HS-5 (cell line): Measurements from ENCODE around the gene SLC9A9.
A peak's percentile ranks its signal among the peaks of the same experiment; 100 is the strongest.

Source experiments
- DNase-seq: peaks from one replicate; pipeline ENCODE4 v3.0.0-alpha.2; 2012; ENCODE audit warnings: low read depth

The SLC9A9 gene

GRCh38 chr3:143245692-143246091 is 602.6 kb downstream of the SLC9A9 start:
- no peak for DNase-seq

GRCh38 chr3:143244516-143245063 is 603.7 kb downstream of the SLC9A9 start:
- no peak for DNase-seq

GRCh38 chr3:143243686-143244085 is 604.6 kb downstream of the SLC9A9 start:
- no peak for DNase-seq

- DNase-seq, result no peak
Observed at GRCh38 chr3:143242691-143243090, 605.6 kb downstream of the SLC9A9 start.

GRCh38 chr3:143242101-143242500 is 606.2 kb downstream of the SLC9A9 start:
- DNase-seq, result no peak

- no peak for DNase-seq
Observed at GRCh38 chr3:143241481-143241951, 606.8 kb downstream of the SLC9A9 start.

GRCh38 chr3:143240886-143241285 is 607.4 kb downstream of the SLC9A9 start:
- DNase-seq, result no peak

- DNase-seq, result peak; percentile 29
Observed at GRCh38 chr3:143239031-143239430, 609.2 kb downstream of the SLC9A9 start.

- no peak for DNase-seq
Observed at GRCh38 chr3:143237077-143237627, 611.1 kb downstream of the SLC9A9 start.

- DNase-seq, result no peak
Observed at GRCh38 chr3:143236226-143236964, 611.9 kb downstream of the SLC9A9 start.

- no peak for DNase-seq
Observed at GRCh38 chr3:143235614-143236204, 612.6 kb downstream of the SLC9A9 start.

- DNase-seq, result no peak
Observed at GRCh38 chr3:143234526-143234925, 613.7 kb downstream of the SLC9A9 start.

GRCh38 chr3:143232981-143233380 is 615.3 kb downstream of the SLC9A9 start:
- DNase-seq, result no peak

GRCh38 chr3:143228405-143228804 is 619.9 kb downstream of the SLC9A9 start:
- no peak for DNase-seq

GRCh38 chr3:143226678-143227291 is 621.5 kb downstream of the SLC9A9 start:
- DNase-seq, result no peak

GRCh38 chr3:143224716-143225115 is 623.6 kb downstream of the SLC9A9 start:
- DNase-seq, result no peak

- no peak for DNase-seq
Observed at GRCh38 chr3:143222981-143223380, 625.3 kb downstream of the SLC9A9 start.

GRCh38 chr3:143222505-143222904 is 625.8 kb downstream of the SLC9A9 start:
- no peak for DNase-seq

- DNase-seq, result no peak
Observed at GRCh38 chr3:143221446-143221845, 626.8 kb downstream of the SLC9A9 start.

GRCh38 chr3:143220741-143221140 is 627.5 kb downstream of the SLC9A9 start:
- DNase-seq, result no peak

- DNase-seq, result no peak
Observed at GRCh38 chr3:143218166-143218835, 630.0 kb downstream of the SLC9A9 start.

GRCh38 chr3:143217283-143217682 is 631.0 kb downstream of the SLC9A9 start:
- no peak for DNase-seq
